Skeletal muscle cell (primary cell): ENCODE measurements around the gene RBMS3.
A peak's percentile ranks its signal among the peaks of the same experiment; 100 is the strongest.
"Not testable (repeated sequence)": the region's sequence is repeated elsewhere in the genome, so short reads cannot be mapped to it uniquely, and the experiment has no call there.

Experiments used
- DNase-seq: peaks from one replicate; pipeline ENCODE4 v3.0.0-alpha.2; 2010; ENCODE audit warnings: low read depth
- H3K4me3 ChIP-seq: 2 replicates; pipeline ENCODE4 v1.5.1; 2011; ENCODE audit warnings: low read depth, mild to moderate bottlenecking, control low read depth, low read length, moderate library complexity

The RBMS3 gene

GRCh38 chr3:30040126-30040525, 759.3 kb downstream of the RBMS3 start:
- no peak for DNase-seq
- no peak overlapping the region for H3K4me3 ChIP-seq

- DNase-seq, H3K4me3 ChIP-seq: not testable (repeated sequence)
Measured at GRCh38 chr3:30041481-30041880, 760.6 kb downstream of the RBMS3 start.

GRCh38 chr3:30042274-30042859, 761.5 kb downstream of the RBMS3 start:
- peak; percentile 45 for DNase-seq
- no peak overlapping the region for H3K4me3 ChIP-seq

GRCh38 chr3:30042916-30043555, 762.2 kb downstream of the RBMS3 start:
- no peak overlapping the region for H3K4me3 ChIP-seq
- no peak for DNase-seq

GRCh38 chr3:30044515-30044914, 763.6 kb downstream of the RBMS3 start:
- DNase-seq, result no peak
- no peak overlapping the region for H3K4me3 ChIP-seq

- no peak for DNase-seq
- no peak overlapping the region for H3K4me3 ChIP-seq
Measured at GRCh38 chr3:30048431-30048830, 767.6 kb downstream of the RBMS3 start.

- not testable (repeated sequence) for DNase-seq, H3K4me3 ChIP-seq
Measured at GRCh38 chr3:30050116-30050515, 769.2 kb downstream of the RBMS3 start.

- no peak overlapping the region for H3K4me3 ChIP-seq
- DNase-seq, result no peak
Measured at GRCh38 chr3:30059240-30059639, 778.4 kb downstream of the RBMS3 start.
